DMS53 treated with DMSO at 0.1 percent for 48 hours (cell line): ENCODE measurements around the gene LRRC56.

Experiments used
- DNase-seq: peaks from one replicate; lab custom pipeline; 2025; ENCODE audit not compliant: unreplicated experiment; lab: John Stamatoyannopoulos, UW

Gene LRRC56

GRCh38 chr11:518463-519202, 18.7 kb upstream of the LRRC56 start:
- peak; percentile 97 for DNase-seq

- no peak for DNase-seq
Measured at GRCh38 chr11:520428-521176, 16.7 kb upstream of the LRRC56 start.

DNA sequence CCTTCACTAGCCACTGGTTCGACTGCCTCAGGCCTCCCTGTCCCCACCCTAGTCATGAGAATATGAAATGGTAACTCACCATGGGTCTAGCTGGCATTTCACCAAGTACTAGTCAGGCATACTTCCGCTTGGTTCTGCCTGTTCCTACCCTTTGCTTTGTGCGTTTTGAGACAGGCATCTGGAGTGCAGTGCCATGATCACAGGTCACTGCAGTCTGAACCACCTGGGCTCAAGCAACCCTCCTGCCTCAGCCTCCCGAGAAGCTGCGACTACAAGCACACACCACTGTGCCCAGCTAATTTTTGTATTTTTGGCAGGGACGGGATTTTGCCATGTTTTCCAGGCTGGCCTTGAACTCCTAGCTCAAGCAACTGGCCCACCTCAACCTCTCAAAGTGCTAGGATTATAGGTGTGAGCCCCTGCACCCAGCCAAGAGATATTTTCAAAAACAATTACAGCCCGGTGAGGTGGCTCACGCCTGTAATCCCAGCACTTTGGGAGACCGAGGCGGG, 16.1 kb upstream of the LRRC56 start:
- no peak for DNase-seq

DNA sequence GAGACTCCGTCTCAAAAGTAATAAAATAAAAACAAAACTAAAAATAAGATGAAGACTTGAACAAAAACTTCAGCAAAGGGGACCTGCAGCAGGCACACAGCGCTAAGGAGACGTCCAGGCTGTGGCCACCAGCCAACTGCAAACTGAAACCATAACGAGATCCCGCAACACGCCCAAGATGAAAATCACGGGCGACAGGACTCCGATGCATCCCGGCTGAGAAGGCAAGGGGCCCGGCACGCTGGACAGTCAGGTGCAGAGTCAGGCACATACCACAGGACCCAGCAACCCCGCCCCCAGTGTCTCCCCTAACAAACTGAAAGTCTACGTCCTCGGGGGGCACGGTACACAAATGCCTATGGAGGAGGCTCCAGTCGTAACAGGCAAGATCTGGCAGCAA, 11.1 kb upstream of the LRRC56 start:
- DNase-seq: no peak

DNA sequence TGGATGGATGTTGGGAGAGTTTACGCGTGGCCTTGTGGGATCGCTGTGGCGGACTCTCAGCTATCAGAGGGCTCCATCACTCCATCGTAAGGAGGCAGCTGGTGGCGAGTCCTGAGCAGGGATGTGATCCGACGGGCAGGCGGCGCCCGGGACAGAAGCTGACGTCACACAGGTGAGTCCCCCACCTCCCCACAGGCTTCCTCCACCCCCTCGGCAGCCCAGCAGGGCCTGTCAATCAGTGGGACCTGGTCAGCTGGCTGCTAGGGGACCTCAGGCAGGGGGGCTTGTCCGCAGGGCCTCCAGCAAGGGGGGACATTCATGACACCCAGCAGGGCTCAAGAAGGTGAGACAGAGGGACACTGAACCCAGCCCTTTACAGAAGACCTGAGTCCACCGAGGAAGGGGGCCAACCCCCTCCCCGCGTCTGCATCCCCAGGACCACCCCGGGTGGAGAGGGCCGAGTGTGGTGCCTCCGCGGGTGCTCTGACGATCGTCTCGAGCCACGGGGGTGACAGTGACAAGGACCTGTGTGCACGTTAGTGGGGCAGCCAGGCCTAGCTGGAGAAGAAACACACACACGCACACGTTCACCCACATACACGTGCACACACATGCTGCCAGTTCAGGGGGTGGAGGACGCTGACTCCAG, 9.0 kb upstream of the LRRC56 start:
- no peak for DNase-seq

- DNase-seq: no peak
Measured at GRCh38 chr11:528815-529727, 8.3 kb upstream of the LRRC56 start.

GRCh38 chr11:529728-530411, 7.5 kb upstream of the LRRC56 start:
- DNase-seq: no peak

DNA sequence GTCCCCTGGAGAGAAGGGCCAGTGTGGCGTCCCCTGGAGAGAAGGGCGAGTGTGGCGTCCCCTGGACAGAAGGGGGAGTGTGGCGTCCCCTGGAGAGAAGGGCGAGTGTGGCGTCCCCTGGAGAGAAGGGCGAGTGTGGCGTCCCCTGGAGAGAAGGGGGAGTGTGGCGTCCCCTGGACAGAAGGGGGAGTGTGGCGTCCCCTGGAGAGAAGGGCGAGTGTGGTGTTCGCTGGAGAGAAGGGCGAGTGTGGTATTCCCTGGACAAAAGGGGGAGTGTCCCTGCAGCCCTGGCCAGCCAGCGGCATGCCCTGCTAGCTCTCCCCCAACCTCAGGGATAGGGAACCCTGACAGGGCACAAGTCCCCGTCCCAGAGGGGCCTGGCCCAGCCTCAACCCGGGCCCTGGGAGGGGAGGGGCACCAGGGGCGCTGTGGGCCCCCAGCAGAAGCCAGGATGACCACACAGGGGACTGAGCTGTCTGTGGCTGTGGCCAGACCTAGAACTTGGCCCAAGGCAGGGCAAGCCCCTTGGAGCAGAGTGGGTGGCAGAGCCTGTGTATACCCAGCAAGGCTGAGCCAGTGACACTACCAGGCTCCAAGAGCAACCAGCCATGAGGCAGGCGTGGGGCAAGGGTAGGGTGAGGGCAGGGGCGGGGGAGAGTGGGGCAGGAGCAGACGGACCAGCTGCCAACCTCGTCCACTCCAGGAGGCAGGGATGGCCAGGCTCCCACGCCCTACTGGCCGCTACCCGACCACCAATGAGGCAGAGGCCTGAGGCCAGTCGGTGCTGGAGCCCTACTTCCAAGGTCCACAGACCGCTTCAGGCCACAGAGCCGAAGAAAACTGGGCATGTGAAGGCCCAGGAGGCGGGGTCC, 6.1 kb upstream of the LRRC56 start:
- no peak for DNase-seq

GRCh38 chr11:531919-532526, 5.3 kb upstream of the LRRC56 start:
- DNase-seq: no peak

DNA sequence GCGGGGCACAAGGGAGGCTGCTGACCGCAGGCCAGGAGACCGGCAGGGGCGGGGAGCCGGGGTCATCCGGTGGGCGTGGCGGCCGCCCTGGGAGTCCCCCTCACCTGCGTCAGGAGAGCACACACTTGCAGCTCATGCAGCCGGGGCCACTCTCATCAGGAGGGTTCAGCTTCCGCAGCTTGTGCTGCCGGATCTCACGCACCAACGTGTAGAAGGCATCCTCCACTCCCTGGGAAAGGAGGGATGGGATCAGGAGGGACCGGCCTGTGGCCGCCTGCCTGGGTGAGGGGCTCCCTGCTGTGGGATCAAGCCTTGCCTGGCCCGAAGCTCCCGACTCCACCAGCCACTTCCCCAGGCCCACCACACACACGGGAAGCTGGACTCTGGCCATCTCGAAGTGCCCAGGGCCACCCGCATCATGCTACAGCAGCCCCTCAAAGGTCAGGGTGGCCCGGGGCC, 4.8 kb upstream of the LRRC56 start:
- no peak for DNase-seq

DNA sequence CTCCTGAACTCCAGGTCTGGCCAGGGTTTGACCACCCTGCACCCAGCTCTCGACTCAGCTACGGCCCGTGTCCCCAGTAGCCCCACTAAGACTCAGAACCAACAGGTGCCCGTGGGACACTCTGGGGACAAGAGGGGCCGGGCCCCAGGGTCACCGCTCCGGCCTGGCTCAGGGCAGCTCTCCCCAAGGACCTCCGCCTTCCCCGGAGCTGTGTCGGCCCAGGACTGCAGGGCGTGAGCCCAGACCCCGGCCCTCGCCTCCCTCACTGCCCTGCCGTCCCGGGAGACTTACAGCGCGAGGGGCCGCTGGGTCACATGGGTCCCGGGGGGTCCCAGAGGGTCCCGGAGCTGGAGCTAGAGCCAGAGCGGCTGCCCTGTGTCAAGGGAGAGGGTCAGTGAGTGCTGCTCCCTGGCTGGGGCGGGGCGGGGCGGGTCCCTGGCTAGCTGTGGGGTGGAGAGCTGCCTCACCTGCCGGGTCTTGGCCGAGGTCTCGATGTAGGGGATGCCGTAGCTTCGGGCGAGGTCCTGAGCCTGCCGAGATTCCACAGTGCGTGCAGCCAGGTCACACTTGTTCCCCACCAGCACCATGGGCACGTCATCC, 4.2 kb upstream of the LRRC56 start:
- no peak for DNase-seq

- no peak for DNase-seq
Measured at GRCh38 chr11:533586-534395, 3.5 kb upstream of the LRRC56 start.

GRCh38 chr11:534396-535209, 2.7 kb upstream of the LRRC56 start:
- peak; percentile 42 for DNase-seq

- DNase-seq: no peak
Measured at GRCh38 chr11:535210-535518, 2.2 kb upstream of the LRRC56 start.

DNA sequence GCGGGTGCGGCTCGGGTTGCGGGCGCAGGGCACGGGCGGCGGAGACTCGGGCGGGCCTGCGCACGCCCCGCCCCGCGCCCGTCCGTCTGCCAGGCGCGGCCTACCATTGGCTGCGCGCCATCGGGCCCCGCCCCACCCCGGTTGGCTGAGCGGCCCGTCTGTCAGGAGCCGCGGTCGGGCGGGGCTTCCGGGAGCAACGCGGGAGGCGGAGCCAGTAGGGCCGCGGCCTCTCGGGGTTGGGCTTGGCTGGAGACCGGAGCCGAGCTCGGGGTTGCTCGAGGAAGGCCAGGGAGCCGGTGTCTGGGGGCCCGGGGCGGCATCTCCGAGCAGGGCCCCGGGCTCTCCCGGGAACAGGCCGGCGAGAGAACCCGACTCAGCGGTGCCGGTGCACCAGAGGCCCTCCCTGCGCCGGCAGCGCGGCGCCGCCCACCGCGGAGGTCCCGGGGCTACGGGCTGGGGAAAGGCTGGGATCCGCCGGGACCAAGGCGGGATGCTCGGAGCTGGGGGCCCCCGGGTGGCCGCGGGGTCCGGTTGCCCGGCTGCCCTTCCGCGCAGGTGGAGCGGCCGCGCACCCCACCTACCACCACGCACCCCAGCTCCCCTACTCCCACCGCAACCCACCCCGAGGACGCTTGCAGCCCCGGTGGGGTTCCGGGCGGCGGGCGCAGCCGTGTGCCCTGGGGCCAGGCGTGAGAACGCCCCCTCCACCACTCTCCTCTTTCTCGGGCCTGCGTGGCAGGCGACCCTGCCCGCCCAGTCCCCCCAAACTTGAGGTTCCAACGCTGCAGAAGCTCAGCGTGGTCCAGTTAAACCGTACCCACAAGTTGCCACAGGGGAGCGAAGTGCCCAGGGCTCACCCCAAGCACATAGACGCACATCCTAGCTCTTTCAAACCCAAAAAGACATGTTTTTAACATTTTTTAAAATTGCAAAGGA, 1.5 kb upstream of the LRRC56 start, which contains the start of gene HRAS:
HRAS (minus strand) TSS at position 58 of the 936 bp plus-strand sequence.
- peak; percentile 96 for DNase-seq
